Measurements from ENCODE around the gene DSP. TPM values are rescaled to one million over a fixed set of nuclear protein-coding genes. Genes with fewer than 3 reads are reported as not detected.

Gene DSP
- total and polyA plus RNA-seq, 2 of the 13 experiments (the other 11 are each of a cell fraction or from before 2014, with no cell fraction given), result 89.8 to 117 TPM

DNA sequence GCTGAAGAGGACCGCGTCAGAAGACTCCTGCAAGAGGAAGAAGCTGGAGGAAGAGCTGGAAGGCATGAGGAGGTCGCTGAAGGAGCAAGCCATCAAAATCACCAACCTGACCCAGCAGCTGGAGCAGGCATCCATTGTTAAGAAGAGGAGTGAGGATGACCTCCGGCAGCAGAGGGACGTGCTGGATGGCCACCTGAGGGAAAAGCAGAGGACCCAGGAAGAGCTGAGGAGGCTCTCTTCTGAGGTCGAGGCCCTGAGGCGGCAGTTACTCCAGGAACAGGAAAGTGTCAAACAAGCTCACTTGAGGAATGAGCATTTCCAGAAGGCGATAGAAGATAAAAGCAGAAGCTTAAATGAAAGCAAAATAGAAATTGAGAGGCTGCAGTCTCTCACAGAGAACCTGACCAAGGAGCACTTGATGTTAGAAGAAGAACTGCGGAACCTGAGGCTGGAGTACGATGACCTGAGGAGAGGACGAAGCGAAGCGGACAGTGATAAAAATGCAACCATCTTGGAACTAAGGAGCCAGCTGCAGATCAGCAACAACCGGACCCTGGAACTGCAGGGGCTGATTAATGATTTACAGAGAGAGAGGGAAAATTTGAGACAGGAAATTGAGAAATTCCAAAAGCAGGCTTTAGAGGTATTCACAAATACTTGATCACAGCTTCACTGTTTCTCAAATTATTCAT is 39.6 kb downstream of the DSP start (continued):
- TF ChIP-seq, protein P1, sequence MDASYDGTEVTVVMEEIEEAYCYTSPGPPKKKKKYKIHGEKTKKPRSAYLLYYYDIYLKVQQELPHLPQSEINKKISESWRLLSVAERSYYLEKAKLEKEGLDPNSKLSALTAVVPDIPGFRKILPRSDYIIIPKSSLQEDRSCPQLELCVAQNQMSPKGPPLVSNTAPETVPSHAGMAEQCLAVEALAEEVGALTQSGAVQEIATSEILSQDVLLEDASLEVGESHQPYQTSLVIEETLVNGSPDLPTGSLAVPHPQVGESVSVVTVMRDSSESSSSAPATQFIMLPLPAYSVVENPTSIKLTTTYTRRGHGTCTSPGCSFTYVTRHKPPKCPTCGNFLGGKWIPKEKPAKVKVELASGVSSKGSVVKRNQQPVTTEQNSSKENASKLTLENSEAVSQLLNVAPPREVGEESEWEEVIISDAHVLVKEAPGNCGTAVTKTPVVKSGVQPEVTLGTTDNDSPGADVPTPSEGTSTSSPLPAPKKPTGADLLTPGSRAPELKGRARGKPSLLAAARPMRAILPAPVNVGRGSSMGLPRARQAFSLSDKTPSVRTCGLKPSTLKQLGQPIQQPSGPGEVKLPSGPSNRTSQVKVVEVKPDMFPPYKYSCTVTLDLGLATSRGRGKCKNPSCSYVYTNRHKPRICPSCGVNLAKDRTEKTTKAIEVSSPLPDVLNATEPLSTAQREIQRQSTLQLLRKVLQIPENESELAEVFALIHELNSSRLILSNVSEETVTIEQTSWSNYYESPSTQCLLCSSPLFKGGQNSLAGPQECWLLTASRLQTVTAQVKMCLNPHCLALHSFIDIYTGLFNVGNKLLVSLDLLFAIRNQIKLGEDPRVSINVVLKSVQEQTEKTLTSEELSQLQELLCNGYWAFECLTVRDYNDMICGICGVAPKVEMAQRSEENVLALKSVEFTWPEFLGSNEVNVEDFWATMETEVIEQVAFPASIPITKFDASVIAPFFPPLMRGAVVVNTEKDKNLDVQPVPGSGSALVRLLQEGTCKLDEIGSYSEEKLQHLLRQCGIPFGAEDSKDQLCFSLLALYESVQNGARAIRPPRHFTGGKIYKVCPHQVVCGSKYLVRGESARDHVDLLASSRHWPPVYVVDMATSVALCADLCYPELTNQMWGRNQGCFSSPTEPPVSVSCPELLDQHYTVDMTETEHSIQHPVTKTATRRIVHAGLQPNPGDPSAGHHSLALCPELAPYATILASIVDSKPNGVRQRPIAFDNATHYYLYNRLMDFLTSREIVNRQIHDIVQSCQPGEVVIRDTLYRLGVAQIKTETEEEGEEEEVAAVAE (CRISPR knock-in tag; IDR thresholded peaks at IDR 0.05; ENCODE audit: borderline replicate concordance), result no peak
- TF ChIP-seq SOX5 (CRISPR knock-in tag; IDR thresholded peaks at IDR 0.05; ENCODE audit: borderline replicate concordance), result peak; percentile 44; the same call in 1 of the 2 replicates
- TF ChIP-seq, protein P2, sequence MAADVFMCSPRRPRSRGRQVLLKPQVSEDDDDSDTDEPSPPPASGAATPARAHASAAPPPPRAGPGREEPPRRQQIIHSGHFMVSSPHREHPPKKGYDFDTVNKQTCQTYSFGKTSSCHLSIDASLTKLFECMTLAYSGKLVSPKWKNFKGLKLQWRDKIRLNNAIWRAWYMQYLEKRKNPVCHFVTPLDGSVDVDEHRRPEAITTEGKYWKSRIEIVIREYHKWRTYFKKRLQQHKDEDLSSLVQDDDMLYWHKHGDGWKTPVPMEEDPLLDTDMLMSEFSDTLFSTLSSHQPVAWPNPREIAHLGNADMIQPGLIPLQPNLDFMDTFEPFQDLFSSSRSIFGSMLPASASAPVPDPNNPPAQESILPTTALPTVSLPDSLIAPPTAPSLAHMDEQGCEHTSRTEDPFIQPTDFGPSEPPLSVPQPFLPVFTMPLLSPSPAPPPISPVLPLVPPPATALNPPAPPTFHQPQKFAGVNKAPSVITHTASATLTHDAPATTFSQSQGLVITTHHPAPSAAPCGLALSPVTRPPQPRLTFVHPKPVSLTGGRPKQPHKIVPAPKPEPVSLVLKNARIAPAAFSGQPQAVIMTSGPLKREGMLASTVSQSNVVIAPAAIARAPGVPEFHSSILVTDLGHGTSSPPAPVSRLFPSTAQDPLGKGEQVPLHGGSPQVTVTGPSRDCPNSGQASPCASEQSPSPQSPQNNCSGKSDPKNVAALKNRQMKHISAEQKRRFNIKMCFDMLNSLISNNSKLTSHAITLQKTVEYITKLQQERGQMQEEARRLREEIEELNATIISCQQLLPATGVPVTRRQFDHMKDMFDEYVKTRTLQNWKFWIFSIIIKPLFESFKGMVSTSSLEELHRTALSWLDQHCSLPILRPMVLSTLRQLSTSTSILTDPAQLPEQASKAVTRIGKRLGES (CRISPR knock-in tag; IDR thresholded peaks at IDR 0.05; ENCODE audit: borderline replicate concordance), result no peak
- no peak for TF ChIP-seq PAWR (CRISPR knock-in tag; IDR thresholded peaks at IDR 0.05; ENCODE audit: borderline replicate concordance)
- no peak for TF ChIP-seq CENPX (CRISPR knock-in tag; IDR thresholded peaks at IDR 0.05)
- no peak for TF ChIP-seq GZF1 (CRISPR knock-in tag; IDR thresholded peaks at IDR 0.05)
- no peak for TF ChIP-seq HNRNPLL (IDR thresholded peaks at IDR 0.05; ENCODE audit: low read depth, low read length, poor library complexity, severe bottlenecking)
- TF ChIP-seq, protein P3, sequence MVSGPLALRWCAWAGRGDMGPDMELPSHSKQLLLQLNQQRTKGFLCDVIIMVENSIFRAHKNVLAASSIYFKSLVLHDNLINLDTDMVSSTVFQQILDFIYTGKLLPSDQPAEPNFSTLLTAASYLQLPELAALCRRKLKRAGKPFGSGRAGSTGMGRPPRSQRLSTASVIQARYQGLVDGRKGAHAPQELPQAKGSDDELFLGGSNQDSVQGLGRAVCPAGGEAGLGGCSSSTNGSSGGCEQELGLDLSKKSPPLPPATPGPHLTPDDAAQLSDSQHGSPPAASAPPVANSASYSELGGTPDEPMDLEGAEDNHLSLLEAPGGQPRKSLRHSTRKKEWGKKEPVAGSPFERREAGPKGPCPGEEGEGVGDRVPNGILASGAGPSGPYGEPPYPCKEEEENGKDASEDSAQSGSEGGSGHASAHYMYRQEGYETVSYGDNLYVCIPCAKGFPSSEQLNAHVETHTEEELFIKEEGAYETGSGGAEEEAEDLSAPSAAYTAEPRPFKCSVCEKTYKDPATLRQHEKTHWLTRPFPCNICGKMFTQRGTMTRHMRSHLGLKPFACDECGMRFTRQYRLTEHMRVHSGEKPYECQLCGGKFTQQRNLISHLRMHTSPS (CRISPR knock-in tag; IDR thresholded peaks at IDR 0.05; ENCODE audit: low read depth), result no peak
- peak; percentile 16; the same call in 1 of the 2 replicates for TF ChIP-seq ZNF441 (CRISPR knock-in tag; IDR thresholded peaks at IDR 0.05; ENCODE audit: borderline replicate concordance)
- TF ChIP-seq, protein P4, sequence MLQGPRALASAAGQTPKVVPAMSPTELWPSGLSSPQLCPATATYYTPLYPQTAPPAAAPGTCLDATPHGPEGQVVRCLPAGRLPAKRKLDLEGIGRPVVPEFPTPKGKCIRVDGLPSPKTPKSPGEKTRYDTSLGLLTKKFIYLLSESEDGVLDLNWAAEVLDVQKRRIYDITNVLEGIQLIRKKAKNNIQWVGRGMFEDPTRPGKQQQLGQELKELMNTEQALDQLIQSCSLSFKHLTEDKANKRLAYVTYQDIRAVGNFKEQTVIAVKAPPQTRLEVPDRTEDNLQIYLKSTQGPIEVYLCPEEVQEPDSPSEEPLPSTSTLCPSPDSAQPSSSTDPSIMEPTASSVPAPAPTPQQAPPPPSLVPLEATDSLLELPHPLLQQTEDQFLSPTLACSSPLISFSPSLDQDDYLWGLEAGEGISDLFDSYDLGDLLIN (CRISPR knock-in tag; IDR thresholded peaks at IDR 0.05; ENCODE audit: borderline replicate concordance), result no peak
- TF ChIP-seq SUZ12 (IDR thresholded peaks at IDR 0.05; ENCODE audit: low read depth, low read length), result no peak
- TF ChIP-seq, protein P5, sequence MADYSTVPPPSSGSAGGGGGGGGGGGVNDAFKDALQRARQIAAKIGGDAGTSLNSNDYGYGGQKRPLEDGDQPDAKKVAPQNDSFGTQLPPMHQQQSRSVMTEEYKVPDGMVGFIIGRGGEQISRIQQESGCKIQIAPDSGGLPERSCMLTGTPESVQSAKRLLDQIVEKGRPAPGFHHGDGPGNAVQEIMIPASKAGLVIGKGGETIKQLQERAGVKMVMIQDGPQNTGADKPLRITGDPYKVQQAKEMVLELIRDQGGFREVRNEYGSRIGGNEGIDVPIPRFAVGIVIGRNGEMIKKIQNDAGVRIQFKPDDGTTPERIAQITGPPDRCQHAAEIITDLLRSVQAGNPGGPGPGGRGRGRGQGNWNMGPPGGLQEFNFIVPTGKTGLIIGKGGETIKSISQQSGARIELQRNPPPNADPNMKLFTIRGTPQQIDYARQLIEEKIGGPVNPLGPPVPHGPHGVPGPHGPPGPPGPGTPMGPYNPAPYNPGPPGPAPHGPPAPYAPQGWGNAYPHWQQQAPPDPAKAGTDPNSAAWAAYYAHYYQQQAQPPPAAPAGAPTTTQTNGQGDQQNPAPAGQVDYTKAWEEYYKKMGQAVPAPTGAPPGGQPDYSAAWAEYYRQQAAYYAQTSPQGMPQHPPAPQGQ (CRISPR knock-in tag; IDR thresholded peaks at IDR 0.05; ENCODE audit: borderline replicate concordance), result no peak
- TF ChIP-seq, protein P6, sequence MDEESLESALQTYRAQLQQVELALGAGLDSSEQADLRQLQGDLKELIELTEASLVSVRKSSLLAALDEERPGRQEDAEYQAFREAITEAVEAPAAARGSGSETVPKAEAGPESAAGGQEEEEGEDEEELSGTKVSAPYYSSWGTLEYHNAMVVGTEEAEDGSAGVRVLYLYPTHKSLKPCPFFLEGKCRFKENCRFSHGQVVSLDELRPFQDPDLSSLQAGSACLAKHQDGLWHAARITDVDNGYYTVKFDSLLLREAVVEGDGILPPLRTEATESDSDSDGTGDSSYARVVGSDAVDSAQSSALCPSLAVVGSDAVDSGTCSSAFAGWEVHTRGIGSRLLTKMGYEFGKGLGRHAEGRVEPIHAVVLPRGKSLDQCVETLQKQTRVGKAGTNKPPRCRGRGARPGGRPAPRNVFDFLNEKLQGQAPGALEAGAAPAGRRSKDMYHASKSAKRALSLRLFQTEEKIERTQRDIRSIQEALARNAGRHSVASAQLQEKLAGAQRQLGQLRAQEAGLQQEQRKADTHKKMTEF (CRISPR knock-in tag; IDR thresholded peaks at IDR 0.05), result peak; percentile 64; the same call in 1 of the 2 replicates
